H9 (cell line): Measurements from ENCODE around the gene PTPN21. TPM values are rescaled to one million over a fixed set of nuclear protein-coding genes. Genes with fewer than 3 reads are reported as not detected.

ENCODE experiments used
- DNase-seq: peaks from one replicate; pipeline ENCODE4 v3.0.0-alpha.2; 2017
- H2AFZ ChIP-seq: one replicate; pipeline ENCODE4 v1.6.1; 2013; ENCODE audit warnings: mild to moderate bottlenecking, low read length, control low read depth, moderate library complexity
- H2AK5ac ChIP-seq: 2 replicates; pipeline ENCODE4 v1.6.1; 2013; ENCODE audit warnings: low read length, control low read depth, mixed read lengths; ENCODE audit not compliant: insufficient read length
- H2BK120ac ChIP-seq: one replicate; pipeline ENCODE4 v1.6.1; 2013; ENCODE audit warnings: low read depth, mild to moderate bottlenecking, low read length, control low read depth, inconsistent platforms; ENCODE audit not compliant: poor library complexity, severe bottlenecking
- H2BK12ac ChIP-seq: 2 replicates; pipeline ENCODE4 v1.6.1; 2013; ENCODE audit warnings: low read length, control low read depth, mixed read lengths, low read depth; ENCODE audit not compliant: insufficient read length
- H2BK15ac ChIP-seq: 2 replicates; pipeline ENCODE4 v1.6.1; 2013; ENCODE audit warnings: low read depth, low read length, control low read depth
- H2BK20ac ChIP-seq: one replicate; pipeline ENCODE4 v1.6.1; 2013; ENCODE audit warnings: low read depth, mild to moderate bottlenecking, low read length, control low read depth, inconsistent platforms; ENCODE audit not compliant: poor library complexity, severe bottlenecking
- H2BK5ac ChIP-seq: 2 replicates; pipeline ENCODE4 v1.6.1; 2013; ENCODE audit warnings: low read length, control low read depth, mixed read lengths; ENCODE audit not compliant: insufficient read length
- H3K14ac ChIP-seq: 2 replicates; pipeline ENCODE4 v1.6.1; 2013; ENCODE audit warnings: low read length, control low read depth; ENCODE audit not compliant: insufficient read depth
- H3K18ac ChIP-seq: 2 replicates; pipeline ENCODE4 v1.6.1; 2013; ENCODE audit warnings: low read depth, mild to moderate bottlenecking, mixed read lengths, low read length, control low read depth; ENCODE audit not compliant: insufficient read length
- H3K23ac ChIP-seq: 2 replicates; pipeline ENCODE4 v1.6.1; 2013; ENCODE audit warnings: low read length, control low read depth, mixed read lengths, low read depth; ENCODE audit not compliant: insufficient read length
- H3K23me2 ChIP-seq: 2 replicates; pipeline ENCODE4 v1.6.1; 2013; ENCODE audit warnings: low read depth, mild to moderate bottlenecking, mixed read lengths, low read length, control low read depth; ENCODE audit not compliant: insufficient read length, poor library complexity, severe bottlenecking
- H3K27ac ChIP-seq: 2 replicates; pipeline ENCODE4 v1.5.1; 2013; ENCODE audit warnings: low read length, control low read depth, mixed read lengths, low read depth; ENCODE audit not compliant: insufficient read length
- H3K27me3 ChIP-seq: 2 replicates; pipeline ENCODE4 v1.6.1; 2013; ENCODE audit warnings: low read length, control low read depth, inconsistent platforms; ENCODE audit not compliant: insufficient read depth
- H3K4ac ChIP-seq: 2 replicates; pipeline ENCODE4 v1.6.1; 2013; ENCODE audit warnings: low read depth, mild to moderate bottlenecking, control low read depth, inconsistent platforms, low read length, moderate library complexity
- H3K4me1 ChIP-seq: 2 replicates; pipeline ENCODE4 v1.6.1; 2013; ENCODE audit warnings: low read length, control low read depth, inconsistent platforms; ENCODE audit not compliant: insufficient read depth
- H3K4me2 ChIP-seq: 2 replicates; pipeline ENCODE4 v1.6.1; 2013; ENCODE audit warnings: low read length, control low read depth, mixed read lengths; ENCODE audit not compliant: insufficient read length, insufficient read depth
- H3K56ac ChIP-seq: 2 replicates; pipeline ENCODE4 v1.6.1; 2013; ENCODE audit warnings: low read depth, mild to moderate bottlenecking, mixed read lengths, low read length, control low read depth; ENCODE audit not compliant: insufficient read length
- H3K79me1 ChIP-seq: 2 replicates; pipeline ENCODE4 v1.6.1; 2013; ENCODE audit warnings: low read depth, mild to moderate bottlenecking, moderate library complexity, low read length, control low read depth, inconsistent platforms; ENCODE audit not compliant: insufficient read depth, poor library complexity, severe bottlenecking
- H3K79me2 ChIP-seq: 2 replicates; pipeline ENCODE4 v1.6.1; 2013; ENCODE audit warnings: low read length, control low read depth, inconsistent platforms; ENCODE audit not compliant: insufficient read depth
- H3K9ac ChIP-seq: 2 replicates; pipeline ENCODE4 v1.6.1; 2013; ENCODE audit warnings: low read length, control low read depth, mixed read lengths; ENCODE audit not compliant: insufficient read length; ENCODE audit errors: extremely low read depth
- H3K9me3 ChIP-seq: one replicate; pipeline ENCODE4 v1.6.1; 2013; ENCODE audit warnings: low read depth, low read length, inconsistent platforms; ENCODE audit not compliant: control insufficient read depth
- H3T11ph ChIP-seq: one replicate; pipeline ENCODE4 v1.6.1; 2013; ENCODE audit warnings: mild to moderate bottlenecking, low read length, control low read depth, inconsistent platforms
- H4K20me1 ChIP-seq: one replicate; pipeline ENCODE4 v1.6.1; 2013; ENCODE audit not compliant: control insufficient read depth, insufficient read length, insufficient read depth
- H4K5ac ChIP-seq: 2 replicates; pipeline ENCODE4 v1.6.1; 2013; ENCODE audit warnings: low read depth, mild to moderate bottlenecking, mixed read lengths, low read length, control low read depth; ENCODE audit not compliant: insufficient read length
- H4K8ac ChIP-seq: replicated peaks from 2 replicates; pipeline ENCODE4 v1.6.1; 2013; ENCODE audit warnings: low read length, control low read depth, mixed read lengths, low read depth; ENCODE audit not compliant: insufficient read length
- H4K91ac ChIP-seq: 2 replicates; pipeline ENCODE4 v1.6.1; 2013; ENCODE audit warnings: low read depth, mild to moderate bottlenecking, moderate library complexity, mixed read lengths, low read length, control low read depth; ENCODE audit not compliant: insufficient read length
- H3K27ac Mint-ChIP-seq, 3 experiments: 2 replicates in 2 of 3; 3 replicates in 1 of 3; pipeline ENCODE4 v1.8.0; 2020 to 2021; ENCODE audit warnings: mixed read lengths in 3 of 3, mild to moderate bottlenecking in 1 of 3, moderate library complexity in 1 of 3
- H3K27me3 Mint-ChIP-seq: 2 replicates; pipeline ENCODE4 v1.8.0; 2021; ENCODE audit warnings: low read depth, mild to moderate bottlenecking, moderate library complexity, mixed read lengths
- H3K36me3 Mint-ChIP-seq, 3 experiments: 2 replicates in 2 of 3; 3 replicates in 1 of 3; pipeline ENCODE4 v1.8.0; 2020 to 2021; ENCODE audit warnings: low read depth in 3 of 3, mixed read lengths in 3 of 3; ENCODE audit not compliant: insufficient read depth in 1 of 3
- H3K4me1 Mint-ChIP-seq, 2 experiments: 2 replicates each; pipeline ENCODE4 v1.8.0; 2020; ENCODE audit warnings: mixed read lengths in 2 of 2
- H3K4me3 Mint-ChIP-seq, 2 experiments: 2 replicates in 1 of 2; 3 replicates in 1 of 2; pipeline ENCODE4 v1.8.0; 2020 to 2021; ENCODE audit warnings: mild to moderate bottlenecking in 2 of 2, mixed read lengths in 2 of 2, moderate library complexity in 1 of 2
- H3K9me3 Mint-ChIP-seq, 2 experiments: 2 replicates in 1 of 2; 3 replicates in 1 of 2; pipeline ENCODE4 v1.8.0; 2020; ENCODE audit warnings: mild to moderate bottlenecking in 2 of 2, mixed read lengths in 2 of 2, moderate library complexity in 1 of 2
- total RNA-seq: library from RNA; stranded (reverse); gene quantifications from 2 replicates; pipeline ENCODE4 v1.2.1, GENCODE V29; 2021
- TF ChIP-seq, protein P1 (sequence below): fragments of 200-600 bp; sonication (generic); conservative IDR thresholded peaks from 3 replicates; pipeline ENCODE4 v1.8.0; 2021; ENCODE audit warnings: antibody characterized with exemption, mild to moderate bottlenecking

PTPN21 gene
- total RNA-seq, 1 experiment from 2014 or later = 14.3 TPM

GRCh38 chr14:88424573-88424972 lies 130.2 kb downstream of the PTPN21 start:
- Histone ChIP-seq H3K27me3 (no peaks in the 10 kb centered on the region), H3K18ac (no peak overlapping the region), H3K4me1 (no peaks in the 10 kb centered on the region), H3K9ac (no peak overlapping the region), H3K9me3 (no peaks in the 10 kb centered on the region), H2BK12ac (no peak overlapping the region), H2BK5ac (no peak overlapping the region), H2BK20ac (no peak overlapping the region), H3K79me2 (no peaks in the 10 kb centered on the region), H3K23me2 (no peaks in the 10 kb centered on the region), H3K56ac (no peak overlapping the region), H4K5ac (no peak overlapping the region), H2AK5ac (no peak overlapping the region), H4K91ac (no peak overlapping the region), H3K14ac (no peak overlapping the region), H2AFZ (no peak overlapping the region), H2BK120ac (no peak overlapping the region), H4K8ac (no peak overlapping the region), H3K4me2 (no peak overlapping the region), H3T11ph (no peak overlapping the region), H3K23ac (no peak overlapping the region), H3K79me1 (no peaks in the 10 kb centered on the region), H4K20me1 (no peaks in the 10 kb centered on the region), H2BK15ac (no peak overlapping the region), H3K4ac (no peak overlapping the region), H3K27ac (no peak overlapping the region)
- Mint-ChIP-seq H3K4me3 (no peak overlapping the region), H3K27ac (no peak overlapping the region), H3K9me3 (no peaks in the 10 kb centered on the region), H3K4me1 (peaks cover 3 to 4% of the 10 kb centered on the region in 2 experiments; a peak in 2 of 4 replicates), H3K27me3 (no peaks in the 10 kb centered on the region), H3K36me3 (no peaks in the 10 kb centered on the region)
- DNase-seq = no peak
- TF ChIP-seq, protein P1, sequence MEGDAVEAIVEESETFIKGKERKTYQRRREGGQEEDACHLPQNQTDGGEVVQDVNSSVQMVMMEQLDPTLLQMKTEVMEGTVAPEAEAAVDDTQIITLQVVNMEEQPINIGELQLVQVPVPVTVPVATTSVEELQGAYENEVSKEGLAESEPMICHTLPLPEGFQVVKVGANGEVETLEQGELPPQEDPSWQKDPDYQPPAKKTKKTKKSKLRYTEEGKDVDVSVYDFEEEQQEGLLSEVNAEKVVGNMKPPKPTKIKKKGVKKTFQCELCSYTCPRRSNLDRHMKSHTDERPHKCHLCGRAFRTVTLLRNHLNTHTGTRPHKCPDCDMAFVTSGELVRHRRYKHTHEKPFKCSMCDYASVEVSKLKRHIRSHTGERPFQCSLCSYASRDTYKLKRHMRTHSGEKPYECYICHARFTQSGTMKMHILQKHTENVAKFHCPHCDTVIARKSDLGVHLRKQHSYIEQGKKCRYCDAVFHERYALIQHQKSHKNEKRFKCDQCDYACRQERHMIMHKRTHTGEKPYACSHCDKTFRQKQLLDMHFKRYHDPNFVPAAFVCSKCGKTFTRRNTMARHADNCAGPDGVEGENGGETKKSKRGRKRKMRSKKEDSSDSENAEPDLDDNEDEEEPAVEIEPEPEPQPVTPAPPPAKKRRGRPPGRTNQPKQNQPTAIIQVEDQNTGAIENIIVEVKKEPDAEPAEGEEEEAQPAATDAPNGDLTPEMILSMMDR = no peak
